ENCODE measurements around the gene THUMPD3. TPM values are rescaled to one million over a fixed set of nuclear protein-coding genes. Genes with fewer than 3 reads are reported as not detected.

Gene THUMPD3
- total and polyA plus RNA-seq, 9 of the 15 experiments (the other 6 are each of a cell fraction or from before 2014, with no cell fraction given) = 58.3 to 132 (median 113) TPM

GRCh38 chr3:9399746-9400145 lies 36.9 kb downstream of the THUMPD3 start (continued):
- peak; percentile 38; the same call in 1 of the 2 replicates for TF ChIP-seq JUND (IDR thresholded peaks at IDR 0.05; ENCODE audit: borderline replicate concordance, low read depth, low read length)
- peak; percentile 10; the same call in 1 of the 3 replicates for TF ChIP-seq JUND (tag; IDR thresholded peaks at IDR 0.05; ENCODE audit: borderline replicate concordance, low read depth, low read length)
- TF ChIP-seq E2F1 (CRISPR knock-in tag; IDR thresholded peaks at IDR 0.05) = peak; percentile 30; the same call in 1 of the 2 replicates
- TF ChIP-seq POLR2B (IDR thresholded peaks at IDR 0.05; ENCODE audit: low read depth, partially characterized antibody) = no peak
- peak; percentile 43 for TF ChIP-seq SAP30 (IDR thresholded peaks at IDR 0.05; ENCODE audit: borderline replicate concordance, insufficient read depth, low read depth, low read length, poor library complexity, severe bottlenecking)
- TF ChIP-seq YBX1 (IDR thresholded peaks at IDR 0.05) = no peak
- TF ChIP-seq FOXK2 (conservative IDR thresholded peaks at IDR 0.05 in 1 of 2, IDR thresholded peaks at IDR 0.05 in 1 of 2; ENCODE audit: low read depth in 2 of 2) = peak; percentile 84 to 85
- 0 out of 2 replicates have a peak, but pooled peaks have one; percentile 22 for TF ChIP-seq CHD2 (IDR thresholded peaks at IDR 0.05; ENCODE audit: low read depth, low read length)
- peak; percentile 55 for TF ChIP-seq TAF1 (IDR thresholded peaks at IDR 0.05; ENCODE audit: control insufficient read depth, extremely low read depth, insufficient read depth, low read length, severe bottlenecking)
- no peak for TF ChIP-seq NR2C2 (CRISPR knock-in tag; IDR thresholded peaks at IDR 0.05)
- TF ChIP-seq NR2C2 (tag; IDR thresholded peaks at IDR 0.05) = no peak
